Measurements from ENCODE around the gene MLF2.

- TF ChIP-seq POLR2A (IDR thresholded peaks at IDR 0.05) (no peak), CTCF (IDR thresholded peaks at IDR 0.05) (no peak)
These were observed 18.2 kb upstream of the MLF2 start for GRCh38 chr12:6771091-6771495.
